Dendritic cell treated with granulocyte-macrophage colony-stimulating factor and Interleukin-4, amounts not matched to agents 40 ng/mL and 50 ng/mL, for 4 days (primary cell): Measurements from ENCODE around the gene TMED4.
"Not testable (repeated sequence)": the region's sequence is repeated elsewhere in the genome, so short reads cannot be mapped to it uniquely, and the experiment has no call there.

Experiments
- H3K27ac Mint-ChIP-seq: one replicate; pipeline ENCODE4 v1.8.0; 2022; ENCODE audit warnings: mild to moderate bottlenecking, mixed read lengths
- H3K27me3 Mint-ChIP-seq: one replicate; pipeline ENCODE4 v1.8.0; 2022; ENCODE audit warnings: mild to moderate bottlenecking, mixed read lengths
- H3K36me3 Mint-ChIP-seq: one replicate; pipeline ENCODE4 v1.8.0; 2022; ENCODE audit warnings: low read depth, mixed read lengths
- H3K4me1 Mint-ChIP-seq: one replicate; pipeline ENCODE4 v1.8.0; 2022; ENCODE audit warnings: low read depth, mixed read lengths
- H3K4me3 Mint-ChIP-seq: one replicate; pipeline ENCODE4 v1.8.0; 2022; ENCODE audit warnings: mild to moderate bottlenecking, moderate library complexity, mixed read lengths
- H3K9me3 Mint-ChIP-seq: one replicate; pipeline ENCODE4 v1.8.0; 2022; ENCODE audit warnings: mixed read lengths
- intact Hi-C: fragments of 100-400 bp; cut with micrococcal nuclease; formaldehyde crosslinking; loops from one replicate; pipeline ENCODE4 v1.15.0; 2022

TMED4 gene

GRCh38 chr7:44568771-44569560 is 13.1 kb downstream of the TMED4 start:
- Mint-ChIP-seq H3K9me3 (no peaks in the 10 kb centered on the region), H3K4me1 (peaks cover 39% of the 10 kb centered on the region), H3K4me3 (no peak overlapping the region), H3K27me3 (no peaks in the 10 kb centered on the region), H3K36me3 (peaks cover 100% of the 10 kb centered on the region), H3K27ac (no peak overlapping the region)
- intact Hi-C loops = loop anchor here (5.0 kb wide), 1 partner anchor 77 kb away; the partner anchor contains the start of gene NUDCD3

GRCh38 chr7:44567884-44568283 is 14.1 kb downstream of the TMED4 start:
- H3K9me3 Mint-ChIP-seq = no peaks in the 10 kb centered on the region

DNA sequence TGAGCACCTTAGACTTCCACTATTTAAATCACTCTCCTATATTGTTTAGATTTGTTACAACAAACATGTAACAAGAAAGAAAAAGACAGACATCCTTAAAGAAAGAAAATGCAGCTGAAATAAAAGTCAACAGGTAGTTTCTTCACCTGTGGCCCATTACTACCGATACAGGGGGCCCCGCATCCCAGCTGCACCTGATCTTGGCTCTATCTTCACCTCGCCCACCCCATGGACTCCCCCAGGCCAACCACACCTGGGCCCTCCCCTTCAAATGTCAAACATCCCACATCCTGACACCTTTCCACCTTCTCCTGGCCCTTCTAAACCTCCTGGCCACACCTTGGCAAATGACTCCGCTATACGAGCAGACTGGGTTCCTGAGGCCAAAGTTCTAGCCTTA is 15.4 kb downstream of the TMED4 start:
- no peak overlapping the region for H3K27ac Mint-ChIP-seq
- H3K27me3 Mint-ChIP-seq = no peaks in the 10 kb centered on the region
- intact Hi-C loops = loop anchor here (5.0 kb wide), 1 partner anchor 74 kb away; the partner anchor contains the start of gene NUDCD3
- peaks cover 87% of the 10 kb centered on the region for H3K36me3 Mint-ChIP-seq
- H3K4me3 Mint-ChIP-seq = no peak overlapping the region
- peaks cover 30% of the 10 kb centered on the region for H3K4me1 Mint-ChIP-seq
- no peaks in the 10 kb centered on the region for H3K9me3 Mint-ChIP-seq

More at GRCh38 chr7:44567884-44568283, 14.1 kb downstream of the TMED4 start:
- no peaks in the 10 kb centered on the region for H3K27me3 Mint-ChIP-seq
- peaks cover 36% of the 10 kb centered on the region for H3K4me1 Mint-ChIP-seq
- intact Hi-C loops = loop anchor here (5.0 kb wide), 1 partner anchor 76 kb away; the partner anchor contains the start of gene NUDCD3
- H3K27ac Mint-ChIP-seq = no peak overlapping the region
- H3K4me3 Mint-ChIP-seq = no peak overlapping the region
- H3K36me3 Mint-ChIP-seq = peaks cover 99% of the 10 kb centered on the region

- no peaks in the 10 kb centered on the region for H3K27me3 Mint-ChIP-seq
- H3K27ac Mint-ChIP-seq = no peak overlapping the region
- intact Hi-C loops = loop anchor here (1.0 to 5.0 kb wide), 2 partner anchors 74 to 325 kb away; partner anchors contain the start of gene NUDCD3
These were observed 16.1 kb downstream of the TMED4 start for GRCh38 chr7:44565795-44566559.

GRCh38 chr7:44565097-44565794 is 16.8 kb downstream of the TMED4 start:
- H3K36me3 Mint-ChIP-seq = peaks cover 73% of the 10 kb centered on the region
- no peaks in the 10 kb centered on the region for H3K27me3 Mint-ChIP-seq
- peaks cover 30% of the 10 kb centered on the region for H3K4me1 Mint-ChIP-seq
- H3K9me3 Mint-ChIP-seq = no peaks in the 10 kb centered on the region
- H3K4me3 Mint-ChIP-seq = no peak overlapping the region
- no peak overlapping the region for H3K27ac Mint-ChIP-seq
- intact Hi-C loops = loop anchor here (1.0 to 5.0 kb wide), 2 partner anchors 73 to 324 kb away; partner anchors contain the start of gene NUDCD3

More at GRCh38 chr7:44565795-44566559, 16.1 kb downstream of the TMED4 start:
- H3K4me3 Mint-ChIP-seq = no peak overlapping the region
- H3K36me3 Mint-ChIP-seq = peaks cover 80% of the 10 kb centered on the region
- H3K9me3 Mint-ChIP-seq = no peaks in the 10 kb centered on the region
- peaks cover 30% of the 10 kb centered on the region for H3K4me1 Mint-ChIP-seq

- no peak overlapping the region for H3K4me3 Mint-ChIP-seq
- H3K36me3 Mint-ChIP-seq = peaks cover 66% of the 10 kb centered on the region
- no peaks in the 10 kb centered on the region for H3K9me3 Mint-ChIP-seq
- H3K4me1 Mint-ChIP-seq = peaks cover 30% of the 10 kb centered on the region
- H3K27me3 Mint-ChIP-seq = no peaks in the 10 kb centered on the region
- H3K27ac Mint-ChIP-seq = no peak overlapping the region
- intact Hi-C loops = loop anchor here (1.0 to 5.0 kb wide), 2 partner anchors 72 to 323 kb away; partner anchors contain the start of gene NUDCD3
These were observed 17.4 kb downstream of the TMED4 start for GRCh38 chr7:44564606-44565005.

- intact Hi-C loops = no loop called here
- H3K4me1 Mint-ChIP-seq = peaks cover 22% of the 10 kb centered on the region
- H3K36me3 Mint-ChIP-seq = peaks cover 52% of the 10 kb centered on the region
- H3K27ac Mint-ChIP-seq = no peak overlapping the region
- H3K4me3 Mint-ChIP-seq = no peak overlapping the region
- no peaks in the 10 kb centered on the region for H3K27me3 Mint-ChIP-seq
- H3K9me3 Mint-ChIP-seq = no peaks in the 10 kb centered on the region
These were observed 18.8 kb downstream of the TMED4 start for GRCh38 chr7:44563171-44563679.

- H3K9me3 Mint-ChIP-seq, intact Hi-C loops, H3K4me3 Mint-ChIP-seq, H3K27ac Mint-ChIP-seq, H3K27me3 Mint-ChIP-seq: not testable (repeated sequence)
- H3K36me3 Mint-ChIP-seq = peaks cover 46% of the 10 kb centered on the region
- peaks cover 20% of the 10 kb centered on the region for H3K4me1 Mint-ChIP-seq
These were observed 19.4 kb downstream of the TMED4 start for GRCh38 chr7:44562622-44562962.

GRCh38 chr7:44561962-44562621 is 19.9 kb downstream of the TMED4 start:
- intact Hi-C loops = no loop called here
- H3K4me3 Mint-ChIP-seq = no peak overlapping the region
- H3K9me3 Mint-ChIP-seq = no peaks in the 10 kb centered on the region
- H3K27ac Mint-ChIP-seq = no peak overlapping the region
- peaks cover 41% of the 10 kb centered on the region for H3K36me3 Mint-ChIP-seq
- peaks cover 15% of the 10 kb centered on the region for H3K4me1 Mint-ChIP-seq
- H3K27me3 Mint-ChIP-seq = no peaks in the 10 kb centered on the region

DNA sequence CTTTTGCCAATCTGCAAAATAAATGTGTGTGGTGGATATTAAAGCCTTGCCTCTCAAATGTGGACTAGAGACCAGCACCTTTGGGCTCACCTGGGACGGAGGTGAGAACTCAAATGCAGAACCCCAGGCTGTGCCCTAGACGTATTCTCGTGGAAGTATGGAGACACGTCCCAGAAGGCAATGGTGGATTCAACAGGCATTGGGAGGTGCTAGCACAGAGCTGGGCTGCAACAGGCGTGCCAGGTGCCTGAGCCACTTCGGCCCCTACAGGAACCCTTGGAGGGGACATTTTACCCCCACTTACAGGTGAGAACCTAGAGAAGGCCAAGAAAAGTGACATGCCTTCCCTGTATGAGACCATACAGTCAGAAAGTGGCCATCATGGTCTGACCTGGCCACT is 20.6 kb downstream of the TMED4 start:
- Mint-ChIP-seq H3K36me3 (peaks cover 35% of the 10 kb centered on the region), H3K9me3 (no peaks in the 10 kb centered on the region), H3K27me3 (no peaks in the 10 kb centered on the region), H3K27ac (no peak overlapping the region), H3K4me3 (no peak overlapping the region), H3K4me1 (peaks cover 9% of the 10 kb centered on the region)
- intact Hi-C loops = no loop called here

- peaks cover 4% of the 10 kb centered on the region for H3K27me3 Mint-ChIP-seq
- intact Hi-C loops = no loop called here
- no peaks in the 10 kb centered on the region for H3K4me1 Mint-ChIP-seq
- H3K36me3 Mint-ChIP-seq = peaks cover 15% of the 10 kb centered on the region
- H3K4me3 Mint-ChIP-seq = no peak overlapping the region
- no peaks in the 10 kb centered on the region for H3K9me3 Mint-ChIP-seq
- H3K27ac Mint-ChIP-seq = no peak overlapping the region
These were observed 22.5 kb downstream of the TMED4 start for GRCh38 chr7:44559485-44559884.

GRCh38 chr7:44557485-44557884 is 24.5 kb downstream of the TMED4 start:
- Mint-ChIP-seq H3K9me3 (no peaks in the 10 kb centered on the region), H3K27me3 (peaks cover 7% of the 10 kb centered on the region), H3K4me3 (no peak overlapping the region), H3K36me3 (no peaks in the 10 kb centered on the region), H3K4me1 (no peaks in the 10 kb centered on the region), H3K27ac (no peak overlapping the region)
- intact Hi-C loops = no loop called here

DNA sequence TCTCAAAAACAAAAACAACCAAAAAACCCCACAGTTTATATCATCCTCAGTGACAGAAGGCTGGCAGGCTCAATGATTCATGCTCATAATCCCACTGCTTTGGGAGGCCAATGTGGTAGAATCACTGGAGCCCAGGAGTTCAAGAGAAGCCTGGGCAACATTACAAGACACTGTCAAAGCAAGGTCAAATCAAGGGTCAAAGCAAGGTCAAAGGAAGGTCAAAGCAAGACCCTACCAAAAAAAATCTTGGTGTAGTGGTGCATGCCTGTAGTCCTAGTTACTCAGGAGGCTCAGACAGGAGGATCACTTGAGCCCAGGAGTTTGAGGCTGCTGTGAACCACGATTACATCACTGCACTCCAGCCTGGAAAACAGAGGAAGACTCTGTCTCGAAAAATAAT is 26.7 kb downstream of the TMED4 start:
- Mint-ChIP-seq H3K36me3 (no peaks in the 10 kb centered on the region), H3K4me3 (no peak overlapping the region), H3K27me3 (peaks cover 12% of the 10 kb centered on the region), H3K27ac (no peak overlapping the region), H3K4me1 (no peaks in the 10 kb centered on the region), H3K9me3 (no peaks in the 10 kb centered on the region)
- intact Hi-C loops = no loop called here
